Stimulated activated memory B cell treated with anti-CD40 and anti-IgM and Interleukin-4, amounts not matched to agents 10 μg/mL and 1 μg/mL and 100 μg/mL, for 72 hours (primary cell): ENCODE measurements around the gene MCM6.

ENCODE experiments used
- ATAC-seq: fragments of 150-1000 bp; cut with Tn5 transposase; 2 replicates; pipeline ENCODE4 v1.10.0; 2021
- H3K27ac Mint-ChIP-seq: one replicate; pipeline ENCODE4 v1.8.0; 2022; ENCODE audit warnings: mild to moderate bottlenecking, mixed read lengths
- H3K27me3 Mint-ChIP-seq: one replicate; pipeline ENCODE4 v1.8.0; 2022; ENCODE audit warnings: mixed read lengths
- H3K36me3 Mint-ChIP-seq: one replicate; pipeline ENCODE4 v1.8.0; 2022; ENCODE audit warnings: mixed read lengths
- H3K4me1 Mint-ChIP-seq: one replicate; pipeline ENCODE4 v1.8.0; 2022; ENCODE audit warnings: mixed read lengths
- H3K4me3 Mint-ChIP-seq: one replicate; pipeline ENCODE4 v1.8.0; 2022; ENCODE audit warnings: mild to moderate bottlenecking, moderate library complexity, mixed read lengths
- H3K9me3 Mint-ChIP-seq: one replicate; pipeline ENCODE4 v1.8.0; 2022; ENCODE audit warnings: mixed read lengths

MCM6 gene

DNA sequence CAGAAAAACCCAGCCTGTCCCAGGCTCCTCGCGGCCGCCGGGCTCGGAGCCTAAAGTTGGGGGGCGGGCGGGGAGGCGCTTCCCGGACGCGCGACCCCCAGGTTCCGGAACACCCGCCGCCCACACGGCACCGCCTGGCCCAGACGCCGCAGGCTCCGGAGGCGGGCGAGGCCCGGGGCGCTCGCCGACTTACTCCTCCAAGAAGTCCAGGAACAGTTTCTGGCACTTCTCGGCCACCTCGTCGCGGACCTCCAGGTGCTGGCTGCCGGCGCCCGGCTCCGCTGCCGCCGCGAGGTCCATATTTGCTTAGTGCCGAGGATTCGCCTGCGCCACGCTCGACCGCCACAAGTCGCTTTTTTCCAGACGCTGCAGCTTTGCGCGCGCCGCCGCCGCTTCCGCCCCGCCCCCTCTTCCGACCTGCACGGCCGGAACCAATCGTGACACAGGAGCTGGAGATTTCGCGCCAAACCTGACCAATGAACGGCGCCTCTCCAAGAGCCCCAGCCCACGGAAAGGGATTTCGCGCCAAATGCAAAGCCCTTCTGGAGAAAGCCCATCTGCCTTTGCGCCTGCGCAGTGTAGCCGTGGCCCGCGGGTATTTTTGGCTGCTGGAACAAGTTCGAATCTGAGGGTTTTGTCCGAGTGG is at the start of gene MCM6:
Gene MCM6 (minus strand): TSS at position 378 of the 646 bp plus-strand sequence. CDS start 78 bp downstream, at position 300.
- Mint-ChIP-seq H3K9me3 (no peaks in the 10 kb centered on the region), H3K27ac (peak within 1 kb of the TSS; percentile 76), H3K4me1 (peaks cover 39% of the 10 kb centered on the region), H3K36me3 (peaks cover 20% of the 10 kb centered on the region), H3K27me3 (no peaks in the 10 kb centered on the region), H3K4me3 (peak within 1 kb of the TSS; percentile 80)
- peak; percentile 98 for ATAC-seq

- H3K4me3 Mint-ChIP-seq: no peak overlapping the region
- H3K36me3 Mint-ChIP-seq: peaks cover 29% of the 10 kb centered on the region
- no peaks in the 10 kb centered on the region for H3K27me3 Mint-ChIP-seq
- no peaks in the 10 kb centered on the region for H3K9me3 Mint-ChIP-seq
- H3K4me1 Mint-ChIP-seq: no peaks in the 10 kb centered on the region
- ATAC-seq: no peak
- no peak overlapping the region for H3K27ac Mint-ChIP-seq
Observed at GRCh38 chr2:135925571-135925970, 49.3 kb upstream of the MCM6 start.

- Mint-ChIP-seq H3K27ac (no peak overlapping the region), H3K27me3 (no peaks in the 10 kb centered on the region), H3K9me3 (no peaks in the 10 kb centered on the region), H3K36me3 (peaks cover 11% of the 10 kb centered on the region), H3K4me1 (no peaks in the 10 kb centered on the region), H3K4me3 (no peak overlapping the region)
- ATAC-seq: no peak
Observed at GRCh38 chr2:135916207-135916606, 40.0 kb upstream of the MCM6 start.

DNA sequence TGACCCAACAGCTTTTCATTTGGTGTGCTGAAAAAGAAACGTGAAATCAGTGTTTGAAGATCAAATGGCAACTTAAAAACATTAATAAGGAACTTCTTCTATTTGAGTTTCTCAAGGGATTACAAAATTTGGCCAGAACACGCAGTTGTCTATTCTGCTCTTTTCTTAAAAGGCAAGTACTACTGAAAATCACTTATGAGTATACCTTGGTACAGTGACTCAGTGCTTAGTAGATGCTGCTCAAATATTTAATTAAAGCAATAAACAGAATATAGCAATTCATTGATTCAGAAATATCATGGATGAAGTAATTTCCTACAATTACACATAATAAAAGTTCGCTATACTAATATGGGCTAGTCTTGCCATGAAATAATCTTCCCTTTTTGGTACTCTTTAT is 38.2 kb upstream of the MCM6 start:
- ATAC-seq: no peak
- no peaks in the 10 kb centered on the region for H3K9me3 Mint-ChIP-seq
- no peak overlapping the region for H3K4me3 Mint-ChIP-seq
- no peak overlapping the region for H3K27ac Mint-ChIP-seq
- no peaks in the 10 kb centered on the region for H3K4me1 Mint-ChIP-seq
- no peaks in the 10 kb centered on the region for H3K27me3 Mint-ChIP-seq
- H3K36me3 Mint-ChIP-seq: peaks cover 17% of the 10 kb centered on the region

- no peak overlapping the region for H3K4me3 Mint-ChIP-seq
- H3K4me1 Mint-ChIP-seq: no peaks in the 10 kb centered on the region
- ATAC-seq: no peak
Observed at GRCh38 chr2:135913727-135914365, 37.6 kb upstream of the MCM6 start.

GRCh38 chr2:135909976-135910375 is 33.7 kb upstream of the MCM6 start:
- ATAC-seq: no peak
- Mint-ChIP-seq H3K4me1 (no peaks in the 10 kb centered on the region), H3K27me3 (no peaks in the 10 kb centered on the region), H3K9me3 (no peaks in the 10 kb centered on the region), H3K36me3 (peaks cover 43% of the 10 kb centered on the region), H3K4me3 (no peak overlapping the region), H3K27ac (no peak overlapping the region)

More at GRCh38 chr2:135913727-135914365, 37.6 kb upstream of the MCM6 start:
- Mint-ChIP-seq H3K9me3 (no peaks in the 10 kb centered on the region), H3K27ac (no peak overlapping the region), H3K27me3 (no peaks in the 10 kb centered on the region), H3K36me3 (peaks cover 21% of the 10 kb centered on the region)

DNA sequence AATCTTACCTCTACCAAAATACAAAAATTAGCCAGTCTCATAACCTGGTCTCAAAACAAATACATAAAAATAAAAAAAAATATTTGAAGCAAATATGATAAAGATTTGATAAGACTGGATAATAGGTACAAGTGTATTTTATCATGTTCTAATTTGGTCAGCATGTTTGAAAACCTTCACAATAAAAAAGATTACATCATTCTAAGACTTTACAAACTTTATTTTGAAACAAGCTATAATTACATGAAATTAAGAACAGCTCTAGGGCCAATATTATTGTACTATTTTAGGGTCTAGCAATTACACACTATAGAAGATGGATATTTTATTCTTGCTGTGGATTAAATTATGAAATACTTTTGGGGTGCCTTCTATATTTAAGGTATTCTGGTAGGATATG is 29.4 kb upstream of the MCM6 start:
- H3K27ac Mint-ChIP-seq: no peak overlapping the region
- H3K36me3 Mint-ChIP-seq: peaks cover 45% of the 10 kb centered on the region
- H3K4me3 Mint-ChIP-seq: no peak overlapping the region
- H3K9me3 Mint-ChIP-seq: no peaks in the 10 kb centered on the region
- H3K4me1 Mint-ChIP-seq: no peaks in the 10 kb centered on the region
- no peaks in the 10 kb centered on the region for H3K27me3 Mint-ChIP-seq
- ATAC-seq: no peak

DNA sequence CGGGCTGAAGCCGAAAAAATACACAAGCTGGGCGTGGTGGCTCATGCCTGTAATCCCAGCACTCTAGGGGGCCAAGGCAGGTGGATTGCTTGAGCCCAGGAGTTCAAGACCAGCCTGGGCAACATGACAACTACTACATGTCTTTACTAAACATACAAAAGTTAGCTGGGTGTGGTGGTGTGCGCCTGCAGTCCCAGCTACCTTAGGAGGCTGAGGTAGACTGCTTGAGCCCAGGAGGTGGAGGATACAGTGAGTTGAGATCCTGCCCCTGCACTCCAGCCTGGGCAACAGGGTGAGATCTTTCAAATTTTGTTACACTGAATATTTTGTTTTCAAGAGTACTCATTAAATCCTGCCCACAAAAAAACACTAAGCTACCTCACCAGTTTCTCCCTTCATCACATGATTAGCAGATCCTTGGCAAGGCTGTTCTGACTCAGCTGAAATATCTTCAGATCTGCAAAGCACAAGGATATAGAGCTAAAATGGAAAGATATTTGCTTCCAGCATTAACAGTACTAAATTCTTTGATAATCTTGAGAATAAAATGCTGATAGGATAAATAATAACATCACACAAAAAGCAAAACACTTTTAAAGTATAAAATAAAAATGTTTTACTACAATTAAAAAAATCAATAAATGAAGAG is 28.2 kb upstream of the MCM6 start:
- peak overlapping the region; percentile 30 for H3K27ac Mint-ChIP-seq
- H3K27me3 Mint-ChIP-seq: no peaks in the 10 kb centered on the region
- no peak for ATAC-seq
- peaks cover 38% of the 10 kb centered on the region for H3K36me3 Mint-ChIP-seq
- H3K9me3 Mint-ChIP-seq: no peaks in the 10 kb centered on the region
- H3K4me3 Mint-ChIP-seq: no peak overlapping the region
- no peaks in the 10 kb centered on the region for H3K4me1 Mint-ChIP-seq

- no peak for ATAC-seq
- Mint-ChIP-seq H3K4me1 (no peaks in the 10 kb centered on the region), H3K27me3 (no peaks in the 10 kb centered on the region)
Observed at GRCh38 chr2:135903650-135904049, 27.4 kb upstream of the MCM6 start.

DNA sequence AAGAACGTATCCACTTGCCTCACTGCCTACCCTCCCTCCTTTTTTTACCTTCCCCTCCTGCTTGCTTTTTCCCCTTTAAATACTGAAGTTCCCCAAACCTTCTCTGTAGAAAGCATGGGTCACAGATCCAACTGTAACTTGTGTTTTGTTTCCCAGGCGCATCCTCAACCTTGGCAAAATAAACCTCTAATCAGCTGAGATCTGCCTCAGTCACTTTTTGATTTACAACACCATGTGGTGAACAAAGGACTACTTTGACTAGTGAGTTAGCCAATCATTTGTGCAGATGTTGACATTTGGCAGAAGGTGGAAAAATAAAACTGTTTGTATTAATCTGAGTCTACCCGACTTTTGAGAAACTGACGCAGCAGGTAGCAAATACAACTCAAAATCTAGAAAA is 23.3 kb upstream of the MCM6 start:
- no peak for ATAC-seq
- no peaks in the 10 kb centered on the region for H3K4me1 Mint-ChIP-seq
- no peaks in the 10 kb centered on the region for H3K9me3 Mint-ChIP-seq
- H3K36me3 Mint-ChIP-seq: peaks cover 25% of the 10 kb centered on the region
- no peak overlapping the region for H3K27ac Mint-ChIP-seq
- H3K4me3 Mint-ChIP-seq: no peak overlapping the region
- H3K27me3 Mint-ChIP-seq: no peaks in the 10 kb centered on the region

More at GRCh38 chr2:135903650-135904049, 27.4 kb upstream of the MCM6 start:
- Mint-ChIP-seq H3K4me3 (no peak overlapping the region), H3K36me3 (peaks cover 38% of the 10 kb centered on the region), H3K9me3 (no peaks in the 10 kb centered on the region), H3K27ac (peak overlapping the region; percentile 30)

DNA sequence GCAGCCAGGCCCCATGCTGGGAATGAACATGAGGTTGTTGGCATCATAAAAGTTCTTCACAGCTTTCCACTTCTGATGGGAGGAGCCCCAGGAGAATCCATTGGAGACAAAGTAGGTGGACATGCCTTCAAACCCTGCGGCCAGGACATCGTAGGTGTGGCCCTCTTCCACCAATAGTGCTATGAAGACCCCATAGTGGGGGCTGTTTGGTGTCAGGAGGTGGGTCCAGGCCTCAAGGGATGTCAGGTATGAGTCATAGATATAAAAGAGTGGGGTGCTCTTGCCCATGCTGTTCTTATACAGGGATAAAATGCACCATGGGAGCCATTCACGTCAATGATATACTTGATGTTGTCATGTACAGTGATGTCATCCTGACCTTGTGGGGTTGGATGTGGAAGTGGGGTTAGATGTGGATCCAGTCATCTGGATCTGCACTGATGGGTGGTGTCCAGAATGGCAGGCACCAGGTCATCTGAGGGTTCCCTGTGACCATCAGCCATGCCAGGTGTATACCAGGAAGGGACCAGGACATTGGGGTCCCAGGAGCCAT is 22.1 kb upstream of the MCM6 start:
- Mint-ChIP-seq H3K9me3 (no peaks in the 10 kb centered on the region), H3K36me3 (peaks cover 19% of the 10 kb centered on the region), H3K4me1 (no peaks in the 10 kb centered on the region), H3K27me3 (no peaks in the 10 kb centered on the region), H3K4me3 (no peak overlapping the region), H3K27ac (no peak overlapping the region)
- no peak for ATAC-seq

- H3K27me3 Mint-ChIP-seq: no peaks in the 10 kb centered on the region
Observed at GRCh38 chr2:135894930-135895329, 18.7 kb upstream of the MCM6 start.

GRCh38 chr2:135893374-135893794 is 17.1 kb upstream of the MCM6 start:
- Mint-ChIP-seq H3K9me3 (no peaks in the 10 kb centered on the region), H3K27ac (no peak overlapping the region), H3K4me3 (no peak overlapping the region), H3K4me1 (no peaks in the 10 kb centered on the region), H3K27me3 (no peaks in the 10 kb centered on the region), H3K36me3 (peaks cover 4% of the 10 kb centered on the region)
- ATAC-seq: no peak

More at GRCh38 chr2:135894930-135895329, 18.7 kb upstream of the MCM6 start:
- Mint-ChIP-seq H3K36me3 (peaks cover 13% of the 10 kb centered on the region), H3K9me3 (no peaks in the 10 kb centered on the region), H3K4me1 (no peaks in the 10 kb centered on the region), H3K27ac (no peak overlapping the region), H3K4me3 (no peak overlapping the region)
- no peak for ATAC-seq

- Mint-ChIP-seq H3K9me3 (no peaks in the 10 kb centered on the region), H3K27ac (no peak overlapping the region), H3K36me3 (no peaks in the 10 kb centered on the region), H3K4me3 (no peak overlapping the region), H3K27me3 (no peaks in the 10 kb centered on the region), H3K4me1 (no peaks in the 10 kb centered on the region)
- ATAC-seq: no peak
Observed at GRCh38 chr2:135890835-135891234, 14.6 kb upstream of the MCM6 start.

- ATAC-seq: no peak
- H3K27ac Mint-ChIP-seq: no peak overlapping the region
Observed at GRCh38 chr2:135890149-135890548, 13.9 kb upstream of the MCM6 start.

More at GRCh38 chr2:135890149-135890548, 13.9 kb upstream of the MCM6 start:
- Mint-ChIP-seq H3K9me3 (no peaks in the 10 kb centered on the region), H3K36me3 (no peaks in the 10 kb centered on the region), H3K4me1 (no peaks in the 10 kb centered on the region), H3K27me3 (no peaks in the 10 kb centered on the region), H3K4me3 (no peak overlapping the region)
